GM12878 (cell line): ENCODE measurements around the gene SLC9A7. TPM values are rescaled to one million over a fixed set of nuclear protein-coding genes. Genes with fewer than 3 reads are reported as not detected.

Experiments
- ATAC-seq: fragments of 200-7000 bp; cut with Tn5 transposase; 3 replicates; pipeline ENCODE4 v1.9.1; 2020; ENCODE audit warnings: mild to moderate bottlenecking, moderate library complexity
- BruUV-seq: library from RNA; stranded (reverse); fragments of 400-500 nt; replicated peaks from 2 replicates; lab custom pipeline; 2021; lab: Mats Ljungman, UMichigan
- CTCF ChIA-PET: fragments of 300-600 bp; sonication (Branson Sonifier 250); formaldehyde crosslinking; extraction: SDS; loops from one replicate; lab custom pipeline; 2021; ENCODE audit warnings: inconsistent platforms; lab: Yijun Ruan, JAX
- POLR2A ChIA-PET: fragments of 350-600 bp; formaldehyde crosslinking; extraction: SDS; loops from one replicate; lab custom pipeline; 2021; ENCODE audit warnings: inconsistent platforms; lab: Charles Lee
- RAD21 ChIA-PET: fragments of 300-600 bp; sonication (Branson Sonifier 250); formaldehyde crosslinking; loops from one replicate; lab custom pipeline; 2023; ENCODE audit warnings: antibody characterized with exemption; ENCODE audit not compliant: unreplicated experiment; lab: Charles Lee
- SMC1A ChIA-PET: fragments of 300-600 bp; sonication (Branson Sonifier 250); formaldehyde crosslinking; loops from one replicate; lab custom pipeline; 2023; ENCODE audit not compliant: unreplicated experiment, uncharacterized antibody; lab: Charles Lee
- DNase-seq: peaks from one replicate; pipeline ENCODE4 v3.0.0-alpha.2; 2011; ENCODE audit warnings: low read depth, low spot score
- FAIRE-seq: peaks from 3 replicates; lab custom pipeline; 2011; peaks lifted over from hg19 to GRCh38; lab: Jason Lieb, UNC
- H2AFZ ChIP-seq: 2 replicates; pipeline ENCODE4 v1.6.0; 2011; ENCODE audit warnings: low read depth, low read length, control low read depth; ENCODE audit not compliant: control insufficient read depth
- H3K27ac ChIP-seq: 2 replicates; pipeline ENCODE4 v1.5.1; 2011; ENCODE audit warnings: control low read depth; ENCODE audit not compliant: control insufficient read depth, insufficient read depth
- H3K27me3 ChIP-seq, 2 experiments: replicated peaks in 1 of 2; 2 replicates each; pipeline versions ENCODE4 v1.6.0 to v1.6.1; 2011; ENCODE audit warnings: low read length in 1 of 2; ENCODE audit not compliant: control insufficient read depth in 2 of 2, insufficient read depth in 2 of 2
- H3K36me3 ChIP-seq, 2 experiments: 2 replicates each; pipeline ENCODE4 v1.5.1; 2011; ENCODE audit warnings: low read length in 1 of 2; ENCODE audit not compliant: control insufficient read depth in 2 of 2, insufficient read depth in 2 of 2
- H3K4me1 ChIP-seq: 2 replicates; pipeline ENCODE4 v1.6.1; 2011; ENCODE audit warnings: mild to moderate bottlenecking, low read length, moderate library complexity, mixed read lengths; ENCODE audit not compliant: control insufficient read depth, insufficient read depth
- H3K4me2 ChIP-seq: 2 replicates; pipeline ENCODE4 v1.6.0; 2011; ENCODE audit warnings: control low read depth; ENCODE audit not compliant: control insufficient read depth, insufficient read depth
- H3K4me3 ChIP-seq: fragments of 200-600 bp; sonication (generic); 2 replicates; pipeline ENCODE4 v1.5.1; 2016
- H3K79me2 ChIP-seq: 2 replicates; pipeline ENCODE4 v1.6.0; 2011; ENCODE audit warnings: low read length; ENCODE audit not compliant: control insufficient read depth, insufficient read depth
- H3K9ac ChIP-seq: 2 replicates; pipeline ENCODE4 v1.8.0; 2011; ENCODE audit warnings: low read length, control low read depth, mixed read lengths; ENCODE audit not compliant: control insufficient read depth, insufficient read depth
- H3K9me3 ChIP-seq: replicated peaks from 3 replicates; pipeline ENCODE4 v1.5.1; 2011; ENCODE audit warnings: mild to moderate bottlenecking, low read length; ENCODE audit not compliant: control insufficient read depth, insufficient read depth
- H4K20me1 ChIP-seq: 2 replicates; pipeline ENCODE4 v1.6.0; 2011; ENCODE audit not compliant: control insufficient read depth, insufficient read depth
- CREM ChIP-seq: IDR thresholded peaks from 2 replicates; pipeline ENCODE4 v1.6.1; 2014; ENCODE audit warnings: antibody characterized with exemption, low read depth
- DPF2 ChIP-seq: fragments of 450-650 bp; IDR thresholded peaks from 2 replicates; pipeline ENCODE4 v1.6.1; 2017; ENCODE audit warnings: mild to moderate bottlenecking
- ESRRA ChIP-seq: IDR thresholded peaks from 2 replicates; pipeline ENCODE4 v1.6.1; 2012; ENCODE audit warnings: mild to moderate bottlenecking, low read length, improper control_type of control experiment
- IKZF1 ChIP-seq: fragments of 450-650 bp; conservative IDR thresholded peaks from 2 replicates; pipeline ENCODE4 v1.6.1; 2017; ENCODE audit warnings: antibody characterized with exemption, mild to moderate bottlenecking
- NR2C1 ChIP-seq: fragments of 450-650 bp; IDR thresholded peaks from 2 replicates; pipeline ENCODE4 v1.6.1; 2017; ENCODE audit warnings: antibody characterized with exemption, mild to moderate bottlenecking, moderate library complexity
- NRF1 ChIP-seq: conservative IDR thresholded peaks from 2 replicates; pipeline ENCODE4 v1.6.1; 2011; ENCODE audit warnings: mild to moderate bottlenecking, low read depth, low read length, improper control_type of control experiment
- RBBP5 ChIP-seq: fragments of 200-600 bp; sonication (generic); conservative IDR thresholded peaks from 2 replicates; pipeline ENCODE4 v1.6.1; 2016
- SMAD5 ChIP-seq: IDR thresholded peaks from 2 replicates; pipeline ENCODE4 v1.6.1; 2016; ENCODE audit warnings: antibody characterized with exemption, low read depth
- SPI1 ChIP-seq: IDR thresholded peaks from 2 replicates; pipeline ENCODE4 v1.6.1; 2011; ENCODE audit warnings: low read depth, mild to moderate bottlenecking, low read length, moderate library complexity, borderline replicate concordance; ENCODE audit not compliant: insufficient read depth
- TCF3 ChIP-seq: IDR thresholded peaks from 2 replicates; pipeline ENCODE4 v1.6.1; 2012; ENCODE audit warnings: low read depth, mild to moderate bottlenecking, low read length, borderline replicate concordance; ENCODE audit not compliant: insufficient read depth
- WGBS: methylation state at CpG from one replicate; pipeline ENCODE4 v1.1.6; 2016; ENCODE audit warnings: low lambda C conversion rate; ENCODE audit not compliant: insufficient replicate concordance, insufficient coverage; ENCODE audit errors: missing lambda C conversion rate; 5-methylcytosine and 5-hydroxymethylcytosine counted together
- in situ Hi-C: fragments of 300-500 bp; cut with MboI; formaldehyde crosslinking; loops from 9 replicates; pipeline ENCODE4 v1.14.3; 2018; ENCODE audit warnings: mixed read lengths
- intact Hi-C: fragments of 100-400 bp; cut with micrococcal nuclease; formaldehyde crosslinking; loops from one replicate; pipeline ENCODE4 v1.14.2; 2022; ENCODE audit not compliant: unreplicated experiment
- polyA plus RNA-seq, 11 experiments: library from polyadenylated mRNA; depleted of rRNA in 4 of 11; unstranded in 6 of 11; stranded (reverse) in 5 of 11; fragments of >200 nt; fragmentation: Nextera tagmentation in 4 of 11; fragmentation: Illumina TruSeq in 1 of 11; extraction: Ambion mirVana in 4 of 11; extraction: Trizol in 1 of 11; gene quantifications; 1 replicate in 1 of 11; 2 replicates in 10 of 11; pipeline versions ENCODE4 v1.2.1 to v1.2.3, GENCODE V29; 2011 to 2016; ENCODE audit warnings: inconsistent platforms in 2 of 11, missing spikeins in 2 of 11, low read depth in 1 of 11
- total RNA-seq, 4 experiments: library from RNA; depleted of rRNA in 3 of 4; stranded (reverse); fragments of >200 nt in 3 of 4; fragmentation: Illumina TruSeq in 1 of 4; extraction: Trizol in 1 of 4; gene quantifications; 2 replicates each; pipeline versions ENCODE4 v1.2.1 to v1.2.3, GENCODE V29; 2013 to 2021

SLC9A7 gene
- total and polyA plus RNA-seq, 10 of the 15 experiments (the other 5 are each of a cell fraction or from before 2014, with no cell fraction given) = 5.0 to 62.8 (median 30.5) TPM

- Histone ChIP-seq H3K27me3 (no peaks in the 10 kb centered on the region), H3K9me3 (no peaks in the 10 kb centered on the region), H3K4me3 (no peak overlapping the region), H2AFZ (no peak overlapping the region), H3K36me3 (no peaks in the 10 kb centered on the region; a peak in 1 of 4 replicates), H3K27ac (peak overlapping the region; percentile 22), H3K4me1 (peaks cover 34% of the 10 kb centered on the region), H3K9ac (no peak overlapping the region), H4K20me1 (no peaks in the 10 kb centered on the region), H3K79me2 (no peaks in the 10 kb centered on the region), H3K4me2 (no peak overlapping the region; the same call in 1 of the 2 replicates)
- no TSS peak for BruUV-seq
- CTCF ChIA-PET = interaction anchor here (0.7 to 1.4 kb wide), 3 partner anchors 13 to 97 kb away, joined by 3 to 5 read pairs (median 3); no protein-coding TSS in a partner anchor
- ATAC-seq (no peak), DNase-seq (no peak), FAIRE-seq (no peak)
- POLR2A ChIA-PET = no interaction called here
- intact Hi-C loops = no loop called here
- RAD21 ChIA-PET = interaction anchor here (0.8 to 2.6 kb wide), 3 partner anchors 9 to 73 kb away, joined by 3 to 8 read pairs (median 6); no protein-coding TSS in a partner anchor
- no peak for TF ChIP-seq RBBP5
- no peak for TF ChIP-seq ESRRA
- no peak for TF ChIP-seq NR2C1
- no peak for TF ChIP-seq SPI1
- no peak for TF ChIP-seq NRF1
- no peak for TF ChIP-seq TCF3
- no peak for TF ChIP-seq DPF2
- no peak for TF ChIP-seq CREM
- no peak for TF ChIP-seq SMAD5
- no peak for TF ChIP-seq IKZF1
- in situ Hi-C loops = loop anchor here (5.0 kb wide), 1 partner anchor 77 kb away; no protein-coding TSS in a partner anchor
- SMC1A ChIA-PET = interaction anchor here (1.0 to 2.5 kb wide), 6 partner anchors 10 to 69 kb away, joined by 3 to 10 read pairs (median 4); no protein-coding TSS in a partner anchor
- 49% methylated on average over 2 of the region's 2 CpGs for WGBS
Measured at GRCh38 chrX:46635186-46635585, 123.7 kb downstream of the SLC9A7 start.
